Liver (tissue), 9 donors: Measurements from ENCODE around the gene NUPR1. TPM values are rescaled to one million over a fixed set of nuclear protein-coding genes. Genes with fewer than 3 reads are reported as not detected.

Experiments
- DNase-seq: peaks from one replicate; pipeline ENCODE4 v3.0.0-alpha.2; 2017; ENCODE audit warnings: low spot score
- H3K27ac ChIP-seq, 2 donors: one replicate each; pipeline ENCODE4 v1.7.0; 2013; ENCODE audit warnings: inconsistent platforms in 2 of 2, low read length in 2 of 2, control low read depth in 1 of 2, low read depth in 1 of 2, mild to moderate bottlenecking in 1 of 2
- H3K27me3 ChIP-seq, 4 donors: one replicate each; pipeline versions ENCODE4 v1.6.1 to v1.7.0; 2013; ENCODE audit warnings: low read length in 3 of 4, inconsistent platforms in 1 of 4, mild to moderate bottlenecking in 1 of 4, moderate library complexity in 1 of 4; ENCODE audit not compliant: control insufficient read depth in 4 of 4, insufficient read depth in 4 of 4
- H3K36me3 ChIP-seq, 4 donors: one replicate each; pipeline versions ENCODE4 v1.6.1 to v1.7.0; 2013; ENCODE audit warnings: low read length in 3 of 4, mild to moderate bottlenecking in 3 of 4, low read depth in 1 of 4, moderate library complexity in 1 of 4; ENCODE audit not compliant: control insufficient read depth in 4 of 4, insufficient read depth in 3 of 4
- H3K4me1 ChIP-seq, 4 donors: one replicate each; pipeline versions ENCODE4 v1.6.1 to v1.7.0; 2013; ENCODE audit warnings: low read length in 3 of 4, mild to moderate bottlenecking in 3 of 4, moderate library complexity in 1 of 4; ENCODE audit not compliant: control insufficient read depth in 4 of 4, insufficient read depth in 4 of 4
- H3K4me3 ChIP-seq, 3 donors: one replicate each; pipeline versions ENCODE4 v1.6.1 to v1.7.0; 2013; ENCODE audit warnings: low read length in 3 of 3, control low read depth in 1 of 3, low read depth in 1 of 3, mild to moderate bottlenecking in 1 of 3
- H3K9ac ChIP-seq, 2 donors: one replicate each; pipeline ENCODE4 v1.7.0; 2013; ENCODE audit warnings: low read length in 2 of 2, mild to moderate bottlenecking in 2 of 2, moderate library complexity in 2 of 2, control low read depth in 1 of 2, low read depth in 1 of 2
- H3K9me3 ChIP-seq, 4 donors: one replicate each; pipeline versions ENCODE4 v1.6.1 to v1.7.0; 2013; ENCODE audit warnings: low read length in 3 of 4; ENCODE audit not compliant: control insufficient read depth in 4 of 4
- ATF3 ChIP-seq: IDR thresholded peaks from 2 replicates; pipeline ENCODE4 v1.6.1; 2016; ENCODE audit warnings: antibody characterized with exemption
- EGR1 ChIP-seq, 2 donors: IDR thresholded peaks; 2 replicates each; pipeline ENCODE4 v1.6.1; 2016 to 2018; ENCODE audit warnings: antibody characterized with exemption in 2 of 2, low read depth in 2 of 2
- GABPA ChIP-seq, 2 donors: IDR thresholded peaks in 1 of 2; conservative IDR thresholded peaks in 1 of 2; 2 replicates each; pipeline ENCODE4 v1.6.1; 2016; ENCODE audit warnings: antibody characterized with exemption in 2 of 2, mild to moderate bottlenecking in 1 of 2, moderate library complexity in 1 of 2
- MAX ChIP-seq: IDR thresholded peaks from 2 replicates; pipeline ENCODE4 v1.6.1; 2016; ENCODE audit warnings: antibody characterized with exemption
- NR2F2 ChIP-seq: IDR thresholded peaks from 2 replicates; pipeline ENCODE4 v1.6.1; 2016; ENCODE audit warnings: antibody characterized with exemption
- RAD21 ChIP-seq, 2 donors: IDR thresholded peaks; 2 replicates each; pipeline ENCODE4 v1.6.1; 2016; ENCODE audit warnings: antibody characterized with exemption in 2 of 2, mild to moderate bottlenecking in 2 of 2
- REST ChIP-seq: IDR thresholded peaks from 2 replicates; pipeline ENCODE4 v1.6.1; 2016; ENCODE audit warnings: antibody characterized with exemption, mild to moderate bottlenecking
- RXRA ChIP-seq, 2 donors: IDR thresholded peaks; 2 replicates each; pipeline ENCODE4 v1.6.1; 2017 to 2018; ENCODE audit warnings: antibody characterized with exemption in 2 of 2, mild to moderate bottlenecking in 1 of 2
- SP1 ChIP-seq: IDR thresholded peaks from 2 replicates; pipeline ENCODE4 v1.6.1; 2018; ENCODE audit warnings: antibody characterized with exemption, mild to moderate bottlenecking
- TAF1 ChIP-seq: conservative IDR thresholded peaks from 2 replicates; pipeline ENCODE4 v1.6.1; 2016; ENCODE audit warnings: antibody characterized with exemption, mild to moderate bottlenecking
- YY1 ChIP-seq: IDR thresholded peaks from 2 replicates; pipeline ENCODE4 v1.6.1; 2016; ENCODE audit warnings: antibody characterized with exemption, mild to moderate bottlenecking
- WGBS: extraction: QIAGEN DNeasy Blood & Tissue Kit; methylation state at CpG from one replicate; pipeline ENCODE4 v1.1.7; 2013; 5-methylcytosine and 5-hydroxymethylcytosine counted together
- polyA plus RNA-seq, 2 donors: library from polyadenylated mRNA; stranded (reverse) in 1 of 2; unstranded in 1 of 2; fragments of 200-250 nt in 1 of 2; fragments of >200 nt in 1 of 2; fragmentation: Nextera tagmentation in 1 of 2; extraction: Ambion mirVana in 1 of 2; gene quantifications; one replicate each; pipeline versions ENCODE4 v1.2.1 to v1.2.3, GENCODE V29; 2013 to 2015
- total RNA-seq, 2 donors: library from RNA; depleted of rRNA; stranded (reverse); fragments of >200 nt; gene quantifications; one replicate each; pipeline ENCODE4 v1.2.3, GENCODE V29; 2014
- TF ChIP-seq, protein P1 (sequence below): IDR thresholded peaks from 2 replicates; pipeline ENCODE4 v1.6.1; 2016; ENCODE audit warnings: antibody characterized with exemption
- donor health status: healthy.
- donor health status: healthy.
- donor health status: healthy.
- donor health status: healthy.
- donor health status: healthy.

NUPR1 gene
- total and polyA plus RNA-seq, 4 donors = 10.9 to 305 (median 62.6) TPM

DNA sequence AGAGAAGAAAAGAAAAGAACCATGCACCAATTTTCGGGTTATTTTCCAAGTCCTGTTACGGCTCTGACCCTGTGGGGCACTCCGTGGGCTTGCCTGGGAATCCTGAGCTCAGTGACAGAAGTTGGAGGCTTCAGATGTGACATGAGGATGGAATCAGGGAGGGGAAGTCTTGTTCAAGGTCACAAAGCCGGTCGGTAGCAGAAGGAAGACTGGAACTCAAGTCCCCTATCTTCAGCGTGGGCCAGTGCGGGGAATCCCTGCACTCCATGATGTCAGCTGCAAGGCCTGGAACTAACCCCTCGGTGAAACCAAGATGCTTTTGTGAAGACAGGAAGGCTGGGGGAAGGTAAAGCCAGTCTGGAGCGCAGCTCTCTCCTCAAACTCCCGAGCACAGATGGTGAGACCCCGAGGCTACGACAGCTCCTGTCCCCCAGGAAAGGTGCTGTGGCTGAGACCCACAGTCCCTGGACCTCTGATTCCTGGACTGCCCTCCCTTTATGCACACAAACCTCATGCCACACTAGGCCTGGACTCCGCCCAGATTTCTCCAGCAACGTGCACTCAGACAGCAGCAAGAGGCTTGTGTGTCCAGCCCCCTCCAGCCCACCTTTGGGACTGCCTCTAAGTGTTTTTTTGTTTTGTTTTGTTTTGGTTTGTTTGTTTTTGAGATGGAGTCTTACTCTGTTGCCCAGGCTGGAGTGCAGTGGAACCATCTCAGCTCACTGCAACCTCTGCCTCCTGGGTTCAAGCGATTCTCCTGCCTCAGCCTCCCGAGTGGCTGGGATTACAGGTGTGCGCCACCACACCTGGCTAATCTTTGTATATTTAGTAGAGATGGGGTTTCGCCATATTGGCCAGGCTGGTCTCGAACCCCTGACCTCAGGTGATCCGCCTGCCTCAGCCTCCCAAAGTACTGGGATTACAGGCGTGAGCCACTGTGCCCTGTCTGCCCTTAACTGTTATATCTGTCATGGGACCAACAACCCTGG is 26.7 kb downstream of the NUPR1 start:
- H3K9me3 ChIP-seq = no peaks in the 10 kb centered on the region
- no peak overlapping the region for H3K9ac ChIP-seq
- H3K4me3 ChIP-seq = no peak overlapping the region
- DNase-seq = no peak
- TF ChIP-seq TAF1 (no peak), YY1 (no peak), RXRA (IDR thresholded peaks at IDR 0.05) (no peak), REST (no peak), MAX (no peak), RAD21 (IDR thresholded peaks at IDR 0.05) (no peak), NR2F2 (no peak), GABPA (IDR thresholded peaks at IDR 0.05 in 1 of 2, conservative IDR thresholded peaks at IDR 0.05 in 1 of 2) (no peak), EGR1 (IDR thresholded peaks at IDR 0.05; ENCODE audit: low read depth in 2 of 2) (no peak)
- TF ChIP-seq, protein P1, sequence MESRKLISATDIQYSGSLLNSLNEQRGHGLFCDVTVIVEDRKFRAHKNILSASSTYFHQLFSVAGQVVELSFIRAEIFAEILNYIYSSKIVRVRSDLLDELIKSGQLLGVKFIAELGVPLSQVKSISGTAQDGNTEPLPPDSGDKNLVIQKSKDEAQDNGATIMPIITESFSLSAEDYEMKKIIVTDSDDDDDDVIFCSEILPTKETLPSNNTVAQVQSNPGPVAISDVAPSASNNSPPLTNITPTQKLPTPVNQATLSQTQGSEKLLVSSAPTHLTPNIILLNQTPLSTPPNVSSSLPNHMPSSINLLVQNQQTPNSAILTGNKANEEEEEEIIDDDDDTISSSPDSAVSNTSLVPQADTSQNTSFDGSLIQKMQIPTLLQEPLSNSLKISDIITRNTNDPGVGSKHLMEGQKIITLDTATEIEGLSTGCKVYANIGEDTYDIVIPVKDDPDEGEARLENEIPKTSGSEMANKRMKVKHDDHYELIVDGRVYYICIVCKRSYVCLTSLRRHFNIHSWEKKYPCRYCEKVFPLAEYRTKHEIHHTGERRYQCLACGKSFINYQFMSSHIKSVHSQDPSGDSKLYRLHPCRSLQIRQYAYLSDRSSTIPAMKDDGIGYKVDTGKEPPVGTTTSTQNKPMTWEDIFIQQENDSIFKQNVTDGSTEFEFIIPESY = no peak
- no peaks in the 10 kb centered on the region for H3K27me3 ChIP-seq
- WGBS = 90% methylated on average over 21 of the region's 21 CpGs
- H3K4me1 ChIP-seq = peaks cover 0 to 11% (median 3%) of the 10 kb centered on the region in 4 donors
- H3K27ac ChIP-seq = no peak overlapping the region
- H3K36me3 ChIP-seq = peaks cover 2 to 19% (median 12%) of the 10 kb centered on the region in 4 donors

DNA sequence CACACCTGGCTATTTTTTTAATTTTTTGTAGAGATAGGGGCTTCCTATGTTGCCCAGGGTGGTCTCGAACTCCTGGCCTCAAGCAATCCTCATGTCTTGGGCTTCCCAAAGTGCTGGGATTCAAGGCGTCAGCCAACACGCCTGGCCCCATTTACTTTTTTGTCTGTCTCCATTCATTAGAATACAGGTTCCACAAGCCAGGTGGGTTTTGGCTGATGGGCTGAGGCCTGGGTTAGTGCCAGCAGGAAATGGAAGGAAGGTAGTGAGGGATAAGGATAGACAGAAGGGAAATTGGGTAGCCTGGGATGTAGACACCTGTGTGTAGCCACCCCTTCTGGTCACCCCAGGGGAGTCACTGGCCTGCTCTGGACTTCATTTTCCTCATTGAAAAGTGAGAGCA is 27.7 kb downstream of the NUPR1 start:
- WGBS = 93% methylated on average over 3 of the region's 3 CpGs
- no peak overlapping the region for H3K27ac ChIP-seq
- no peaks in the 10 kb centered on the region for H3K27me3 ChIP-seq
- H3K9ac ChIP-seq = no peak overlapping the region
- DNase-seq = no peak
- no peak overlapping the region for H3K4me3 ChIP-seq
- H3K9me3 ChIP-seq = no peaks in the 10 kb centered on the region
- TF ChIP-seq YY1 (no peak), RAD21 (IDR thresholded peaks at IDR 0.05) (no peak), SP1 (no peak), ATF3 (no peak)
- H3K4me1 ChIP-seq = peaks cover 8 to 21% (median 13%) of the 10 kb centered on the region in 4 donors
- H3K36me3 ChIP-seq = peaks cover 2 to 19% (median 12%) of the 10 kb centered on the region in 4 donors
